ENCODE results near the gene CCDC148.
A peak's percentile ranks its signal among the peaks of the same experiment; 100 is the strongest.

Gene CCDC148

GRCh38 chr2:158144914-158145625 is 311.5 kb downstream of the CCDC148 start:
- no peak for DNase-seq

- DNase-seq: no peak
Measured at GRCh38 chr2:158143703-158144360, 312.7 kb downstream of the CCDC148 start.

- DNase-seq: peak; percentile 88
Measured at GRCh38 chr2:158142568-158143332, 313.8 kb downstream of the CCDC148 start.

GRCh38 chr2:158142165-158142564 is 314.4 kb downstream of the CCDC148 start:
- peak; percentile 55 for DNase-seq

GRCh38 chr2:158140201-158140600 is 316.4 kb downstream of the CCDC148 start:
- DNase-seq: no peak

- DNase-seq: no peak
Measured at GRCh38 chr2:158138255-158138654, 318.3 kb downstream of the CCDC148 start.

- DNase-seq: no peak
Measured at GRCh38 chr2:158135096-158135495, 321.5 kb downstream of the CCDC148 start.

- DNase-seq: no peak
Measured at GRCh38 chr2:158134655-158135054, 321.9 kb downstream of the CCDC148 start.

- no peak for DNase-seq
Measured at GRCh38 chr2:158134055-158134454, 322.5 kb downstream of the CCDC148 start.

GRCh38 chr2:158131919-158132566 is 324.5 kb downstream of the CCDC148 start:
- DNase-seq: no peak

GRCh38 chr2:158131483-158131912 is 325.1 kb downstream of the CCDC148 start:
- no peak for DNase-seq

GRCh38 chr2:158130832-158131473 is 325.6 kb downstream of the CCDC148 start:
- no peak for DNase-seq

GRCh38 chr2:158129037-158129436 is 327.5 kb downstream of the CCDC148 start:
- DNase-seq: no peak

GRCh38 chr2:158128168-158128973 is 328.2 kb downstream of the CCDC148 start:
- no peak for DNase-seq

- no peak for DNase-seq
Measured at GRCh38 chr2:158127380-158127804, 329.2 kb downstream of the CCDC148 start.

GRCh38 chr2:158125756-158126498 is 330.6 kb downstream of the CCDC148 start:
- DNase-seq: no peak

GRCh38 chr2:158124896-158125295 is 331.7 kb downstream of the CCDC148 start:
- no peak for DNase-seq
